Nephron progenitor cell (in vitro differentiated cells): Measurements from ENCODE around the gene RSPH4A.

Experiments
- DNase-seq: peaks from one replicate; pipeline ENCODE4 v3.0.0; 2021
- H3K27ac Mint-ChIP-seq: 2 replicates; pipeline ENCODE4 v1.8.0; 2021; ENCODE audit warnings: mild to moderate bottlenecking, moderate library complexity, mixed read lengths
- H3K27me3 Mint-ChIP-seq: 2 replicates; pipeline ENCODE4 v1.8.0; 2021; ENCODE audit warnings: mild to moderate bottlenecking, low read depth, mixed read lengths; ENCODE audit not compliant: poor library complexity
- H3K36me3 Mint-ChIP-seq: 2 replicates; pipeline ENCODE4 v1.8.0; 2021; ENCODE audit warnings: low read depth, mixed read lengths
- H3K4me1 Mint-ChIP-seq: 2 replicates; pipeline ENCODE4 v1.8.0; 2021; ENCODE audit warnings: mixed read lengths
- H3K4me3 Mint-ChIP-seq: 2 replicates; pipeline ENCODE4 v1.8.0; 2021; ENCODE audit warnings: mild to moderate bottlenecking, moderate library complexity, mixed read lengths
- H3K9me3 Mint-ChIP-seq: 2 replicates; pipeline ENCODE4 v1.8.0; 2021; ENCODE audit warnings: mild to moderate bottlenecking, moderate library complexity, mixed read lengths
- TF ChIP-seq, protein P1 (sequence below): fragments of 200-600 bp; sonication (generic); IDR thresholded peaks from 2 replicates; pipeline ENCODE4 v1.5.0; 2021; ENCODE audit warnings: antibody characterized with exemption

Gene RSPH4A

DNA sequence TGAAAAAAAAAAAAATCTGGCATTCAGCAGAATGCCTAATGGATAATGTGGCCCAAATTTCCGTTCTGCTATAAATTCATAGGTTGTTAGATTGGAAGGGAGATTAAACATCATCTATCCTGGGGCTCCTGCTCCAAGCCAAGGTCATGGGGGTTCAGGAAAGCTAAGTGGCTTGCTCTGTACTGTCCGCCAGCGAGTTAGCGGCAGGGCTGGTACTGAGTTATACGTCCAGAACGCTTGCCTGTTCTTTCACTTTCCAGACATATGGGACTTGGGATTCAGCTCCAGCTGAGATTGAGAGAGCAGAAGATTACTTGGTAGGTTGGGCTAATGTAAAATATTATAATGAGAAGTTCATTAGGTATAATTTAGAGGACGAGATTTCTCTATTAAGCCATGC, 44.1 kb upstream of the RSPH4A start:
- Mint-ChIP-seq H3K27ac (peak overlapping the region; percentile 99), H3K27me3 (peaks cover 6% of the 10 kb centered on the region), H3K4me3 (peak overlapping the region; percentile 100), H3K4me1 (peaks cover 38% of the 10 kb centered on the region), H3K9me3 (no peaks in the 10 kb centered on the region), H3K36me3 (peaks cover 10% of the 10 kb centered on the region)
- TF ChIP-seq, protein P1, sequence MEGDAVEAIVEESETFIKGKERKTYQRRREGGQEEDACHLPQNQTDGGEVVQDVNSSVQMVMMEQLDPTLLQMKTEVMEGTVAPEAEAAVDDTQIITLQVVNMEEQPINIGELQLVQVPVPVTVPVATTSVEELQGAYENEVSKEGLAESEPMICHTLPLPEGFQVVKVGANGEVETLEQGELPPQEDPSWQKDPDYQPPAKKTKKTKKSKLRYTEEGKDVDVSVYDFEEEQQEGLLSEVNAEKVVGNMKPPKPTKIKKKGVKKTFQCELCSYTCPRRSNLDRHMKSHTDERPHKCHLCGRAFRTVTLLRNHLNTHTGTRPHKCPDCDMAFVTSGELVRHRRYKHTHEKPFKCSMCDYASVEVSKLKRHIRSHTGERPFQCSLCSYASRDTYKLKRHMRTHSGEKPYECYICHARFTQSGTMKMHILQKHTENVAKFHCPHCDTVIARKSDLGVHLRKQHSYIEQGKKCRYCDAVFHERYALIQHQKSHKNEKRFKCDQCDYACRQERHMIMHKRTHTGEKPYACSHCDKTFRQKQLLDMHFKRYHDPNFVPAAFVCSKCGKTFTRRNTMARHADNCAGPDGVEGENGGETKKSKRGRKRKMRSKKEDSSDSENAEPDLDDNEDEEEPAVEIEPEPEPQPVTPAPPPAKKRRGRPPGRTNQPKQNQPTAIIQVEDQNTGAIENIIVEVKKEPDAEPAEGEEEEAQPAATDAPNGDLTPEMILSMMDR, result no peak
- DNase-seq, result peak; percentile 17

DNA sequence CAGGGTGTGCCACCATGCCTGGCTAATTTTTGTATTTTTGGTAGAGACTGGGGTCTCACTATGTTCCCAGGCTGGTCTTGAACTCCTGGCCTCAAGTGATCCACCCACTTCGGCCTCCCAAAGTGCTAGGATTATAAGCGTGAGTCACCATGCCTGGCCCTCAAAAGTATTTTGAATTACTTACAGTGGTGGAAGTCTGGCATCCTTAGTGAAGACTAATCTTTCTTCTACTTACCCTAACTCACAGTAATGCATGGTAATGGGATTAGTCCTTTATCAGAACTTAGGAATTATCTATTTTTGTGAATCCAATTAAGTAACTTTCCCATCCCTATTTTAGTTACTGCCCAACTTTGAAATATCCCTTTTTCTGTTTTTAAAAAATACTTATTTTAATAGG, 41.1 kb upstream of the RSPH4A start:
- peaks cover 32% of the 10 kb centered on the region for H3K4me1 Mint-ChIP-seq
- H3K27ac Mint-ChIP-seq, result no peak overlapping the region
- no peaks in the 10 kb centered on the region for H3K9me3 Mint-ChIP-seq
- TF ChIP-seq, protein P1, result no peak
- no peak for DNase-seq
- H3K36me3 Mint-ChIP-seq, result peaks cover 10% of the 10 kb centered on the region
- H3K27me3 Mint-ChIP-seq, result no peaks in the 10 kb centered on the region
- H3K4me3 Mint-ChIP-seq, result no peak overlapping the region

- TF ChIP-seq, protein P1, result no peak
- Mint-ChIP-seq H3K27ac (no peak overlapping the region), H3K36me3 (peaks cover 16% of the 10 kb centered on the region), H3K4me3 (no peak overlapping the region), H3K27me3 (no peaks in the 10 kb centered on the region), H3K9me3 (no peaks in the 10 kb centered on the region), H3K4me1 (peaks cover 19% of the 10 kb centered on the region)
- DNase-seq, result no peak
Measured at GRCh38 chr6:116577486-116577885, 38.8 kb upstream of the RSPH4A start.

- DNase-seq, result no peak
- H3K36me3 Mint-ChIP-seq, result peaks cover 19% of the 10 kb centered on the region
- H3K27me3 Mint-ChIP-seq, result no peaks in the 10 kb centered on the region
- H3K27ac Mint-ChIP-seq, result no peak overlapping the region
- peaks cover 12% of the 10 kb centered on the region for H3K4me1 Mint-ChIP-seq
- TF ChIP-seq, protein P1, result no peak
- H3K9me3 Mint-ChIP-seq, result no peaks in the 10 kb centered on the region
- H3K4me3 Mint-ChIP-seq, result no peak overlapping the region
Measured at GRCh38 chr6:116578335-116578734, 37.9 kb upstream of the RSPH4A start.

- TF ChIP-seq, protein P1, result no peak
- Mint-ChIP-seq H3K27me3 (no peaks in the 10 kb centered on the region), H3K36me3 (peaks cover 18% of the 10 kb centered on the region), H3K9me3 (no peaks in the 10 kb centered on the region), H3K4me1 (peaks cover 4% of the 10 kb centered on the region), H3K27ac (peak overlapping the region; percentile 9), H3K4me3 (no peak overlapping the region)
- DNase-seq, result no peak
Measured at GRCh38 chr6:116579143-116579542, 37.1 kb upstream of the RSPH4A start.

DNA sequence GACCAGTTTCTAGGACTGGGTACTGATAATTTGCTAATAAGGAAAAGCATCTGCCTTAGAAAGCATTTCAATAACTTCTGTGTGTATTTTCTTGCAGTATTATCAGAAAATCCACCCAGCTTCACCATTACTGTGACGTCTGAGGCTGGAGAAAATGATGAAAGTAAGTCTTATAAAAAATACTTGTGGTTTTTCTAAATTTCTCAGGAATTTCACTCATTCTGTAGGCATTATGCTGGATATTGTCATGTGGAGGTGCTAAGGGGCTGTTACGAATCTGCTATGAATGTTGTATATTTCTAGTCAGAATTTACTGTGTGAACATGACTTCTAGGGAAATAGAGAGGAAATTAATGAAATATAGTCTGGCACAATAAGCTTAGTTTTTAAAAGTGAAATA, 36.1 kb upstream of the RSPH4A start:
- Mint-ChIP-seq H3K36me3 (peaks cover 16% of the 10 kb centered on the region), H3K4me1 (no peaks in the 10 kb centered on the region), H3K27me3 (no peaks in the 10 kb centered on the region), H3K27ac (no peak overlapping the region), H3K4me3 (no peak overlapping the region), H3K9me3 (no peaks in the 10 kb centered on the region)
- DNase-seq, result no peak
- TF ChIP-seq, protein P1, result no peak
